ENCODE data around the gene TSHZ1.

TSHZ1 gene

GRCh38 chr18:75222407-75222806, 11.8 kb downstream of the TSHZ1 start:
- H3K9me2 ChIP-seq (replicated peaks; ENCODE audit: insufficient read depth, low read length): no peaks in the 10 kb centered on the region
- H3F3A ChIP-seq (ENCODE audit: insufficient read depth): no peaks in the 10 kb centered on the region
- no peak overlapping the region for H2AFZ ChIP-seq (ENCODE audit: low read depth, low read length, severe bottlenecking)
- no peaks in the 10 kb centered on the region for H3K27me3 ChIP-seq (ENCODE audit: low read length)
- no peaks in the 10 kb centered on the region for H3K36me3 ChIP-seq (ENCODE audit: low read length)
- no peak overlapping the region for H3K4me2 ChIP-seq (ENCODE audit: low read depth, low read length, poor library complexity, severe bottlenecking)
- H3K9ac ChIP-seq (ENCODE audit: low read length): no peak overlapping the region
- no peak overlapping the region for H3K4me3 ChIP-seq (ENCODE audit: insufficient read depth, low read length, poor library complexity, severe bottlenecking)
- H3K9me3 ChIP-seq (ENCODE audit: insufficient read depth, low read length): no peaks in the 10 kb centered on the region
- no peaks in the 10 kb centered on the region for H3K79me2 ChIP-seq (ENCODE audit: insufficient read depth, low read length)
- peaks cover 23% of the 10 kb centered on the region for H4K20me1 ChIP-seq (ENCODE audit: low read depth, low read length)
- TF ChIP-seq, protein P1, sequence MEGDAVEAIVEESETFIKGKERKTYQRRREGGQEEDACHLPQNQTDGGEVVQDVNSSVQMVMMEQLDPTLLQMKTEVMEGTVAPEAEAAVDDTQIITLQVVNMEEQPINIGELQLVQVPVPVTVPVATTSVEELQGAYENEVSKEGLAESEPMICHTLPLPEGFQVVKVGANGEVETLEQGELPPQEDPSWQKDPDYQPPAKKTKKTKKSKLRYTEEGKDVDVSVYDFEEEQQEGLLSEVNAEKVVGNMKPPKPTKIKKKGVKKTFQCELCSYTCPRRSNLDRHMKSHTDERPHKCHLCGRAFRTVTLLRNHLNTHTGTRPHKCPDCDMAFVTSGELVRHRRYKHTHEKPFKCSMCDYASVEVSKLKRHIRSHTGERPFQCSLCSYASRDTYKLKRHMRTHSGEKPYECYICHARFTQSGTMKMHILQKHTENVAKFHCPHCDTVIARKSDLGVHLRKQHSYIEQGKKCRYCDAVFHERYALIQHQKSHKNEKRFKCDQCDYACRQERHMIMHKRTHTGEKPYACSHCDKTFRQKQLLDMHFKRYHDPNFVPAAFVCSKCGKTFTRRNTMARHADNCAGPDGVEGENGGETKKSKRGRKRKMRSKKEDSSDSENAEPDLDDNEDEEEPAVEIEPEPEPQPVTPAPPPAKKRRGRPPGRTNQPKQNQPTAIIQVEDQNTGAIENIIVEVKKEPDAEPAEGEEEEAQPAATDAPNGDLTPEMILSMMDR (IDR thresholded peaks at IDR 0.05; ENCODE audit: insufficient read depth, low read length, poor library complexity, severe bottlenecking): no peak
- no peak for TF ChIP-seq EZH2phosphoT487 (conservative IDR thresholded peaks at IDR 0.05; ENCODE audit: low read length)
- no peak overlapping the region for H3K27ac ChIP-seq (ENCODE audit: low read depth, low read length)

DNA sequence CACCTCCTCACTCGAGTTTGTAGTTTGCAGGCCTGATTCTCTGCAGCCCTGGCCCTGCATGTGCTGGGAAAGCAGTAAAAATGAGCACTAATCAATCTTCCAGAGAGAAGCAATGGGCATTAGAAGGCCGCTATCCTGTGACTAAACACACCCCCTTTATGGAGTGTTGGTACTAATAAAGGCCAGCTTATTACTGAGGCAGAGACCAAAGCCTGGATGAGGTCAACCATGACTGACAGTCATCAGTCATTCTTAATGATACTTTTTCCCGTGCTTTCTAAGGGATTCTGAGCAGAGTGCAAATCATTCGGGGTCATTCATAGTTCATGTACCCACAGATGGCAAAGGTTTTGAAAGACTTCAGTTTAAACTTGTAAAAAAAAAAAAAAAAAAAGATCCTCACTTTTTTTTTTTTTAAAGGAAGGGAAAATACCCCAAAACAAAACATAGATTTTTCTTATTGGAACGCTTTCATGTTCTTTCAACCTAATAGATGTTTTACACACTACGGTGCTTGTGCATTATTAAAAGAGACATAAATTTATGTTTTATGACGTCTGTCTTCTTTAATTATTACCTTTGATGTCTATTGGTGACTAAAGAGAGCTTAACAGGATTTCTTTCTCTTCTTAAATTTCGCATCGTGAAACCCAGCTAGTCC, 13.2 kb downstream of the TSHZ1 start:
- Histone ChIP-seq H3F3A (ENCODE audit: insufficient read depth) (no peaks in the 10 kb centered on the region), H3K27me3 (ENCODE audit: low read length) (no peaks in the 10 kb centered on the region), H3K9me3 (ENCODE audit: insufficient read depth, low read length) (no peaks in the 10 kb centered on the region), H3K36me3 (ENCODE audit: low read length) (no peaks in the 10 kb centered on the region), H3K4me2 (ENCODE audit: low read depth, low read length, poor library complexity, severe bottlenecking) (no peak overlapping the region), H3K79me2 (ENCODE audit: insufficient read depth, low read length) (no peaks in the 10 kb centered on the region), H3K9ac (ENCODE audit: low read length) (no peak overlapping the region), H3K27ac (ENCODE audit: low read depth, low read length) (no peak overlapping the region), H3K4me3 (ENCODE audit: insufficient read depth, low read length, poor library complexity, severe bottlenecking) (no peak overlapping the region), H4K20me1 (ENCODE audit: low read depth, low read length) (peaks cover 17% of the 10 kb centered on the region), H3K9me2 (replicated peaks; ENCODE audit: insufficient read depth, low read length) (no peaks in the 10 kb centered on the region), H2AFZ (ENCODE audit: low read depth, low read length, severe bottlenecking) (no peak overlapping the region)
- TF ChIP-seq EZH2phosphoT487 (conservative IDR thresholded peaks at IDR 0.05; ENCODE audit: low read length): no peak
- TF ChIP-seq, protein P1 (IDR thresholded peaks at IDR 0.05; ENCODE audit: insufficient read depth, low read length, poor library complexity, severe bottlenecking): no peak

- TF ChIP-seq, protein P1 (IDR thresholded peaks at IDR 0.05; ENCODE audit: insufficient read depth, low read length, poor library complexity, severe bottlenecking): no peak
- TF ChIP-seq EZH2phosphoT487 (conservative IDR thresholded peaks at IDR 0.05; ENCODE audit: low read length): no peak
- Histone ChIP-seq H3K4me3 (ENCODE audit: insufficient read depth, low read length, poor library complexity, severe bottlenecking) (no peak overlapping the region), H3K27me3 (ENCODE audit: low read length) (no peaks in the 10 kb centered on the region), H3K79me2 (ENCODE audit: insufficient read depth, low read length) (no peaks in the 10 kb centered on the region), H2AFZ (ENCODE audit: low read depth, low read length, severe bottlenecking) (no peak overlapping the region), H3K9me3 (ENCODE audit: insufficient read depth, low read length) (no peaks in the 10 kb centered on the region), H3F3A (ENCODE audit: insufficient read depth) (no peaks in the 10 kb centered on the region), H4K20me1 (ENCODE audit: low read depth, low read length) (peaks cover 12% of the 10 kb centered on the region), H3K27ac (ENCODE audit: low read depth, low read length) (no peak overlapping the region), H3K36me3 (ENCODE audit: low read length) (no peaks in the 10 kb centered on the region), H3K4me2 (ENCODE audit: low read depth, low read length, poor library complexity, severe bottlenecking) (no peak overlapping the region), H3K9ac (ENCODE audit: low read length) (no peak overlapping the region), H3K9me2 (replicated peaks; ENCODE audit: insufficient read depth, low read length) (no peaks in the 10 kb centered on the region)
Observed at GRCh38 chr18:75226286-75226955, 15.8 kb downstream of the TSHZ1 start.

All from SU-DHL-6 (cell line).